DMS153 treated with DMSO at 0.1 percent for 48 hours (cell line): Measurements from ENCODE around the gene SNTB2.

Experiments used
- DNase-seq: peaks from one replicate; lab custom pipeline; 2025; ENCODE audit not compliant: unreplicated experiment; lab: John Stamatoyannopoulos, UW

The SNTB2 gene

GRCh38 chr16:69330286-69331109, 143.5 kb downstream of the SNTB2 start, which contains the start of gene PDF:
PDF (minus strand) TSS chr16:69330588; CDS start chr16:69330570, 18 bp downstream.
- DNase-seq: peak; percentile 81

GRCh38 chr16:69334696-69335095, 147.7 kb downstream of the SNTB2 start:
- DNase-seq: no peak

- DNase-seq: no peak
Observed at GRCh38 chr16:69338557-69339288, 151.8 kb downstream of the SNTB2 start.

- DNase-seq: peak; percentile 99
Observed at GRCh38 chr16:69339289-69340094, 152.5 kb downstream of the SNTB2 start, which contains the start of the genes COG8 and NIP7. COG8 (minus strand) TSS chr16:69339564; CDS start chr16:69339552, 12 bp downstream. NIP7 (plus strand) TSS chr16:69339772; CDS start chr16:69339830, 58 bp downstream.

GRCh38 chr16:69340095-69340644, 153.2 kb downstream of the SNTB2 start:
- no peak for DNase-seq

GRCh38 chr16:69344171-69344570, 157.2 kb downstream of the SNTB2 start:
- DNase-seq: no peak

- no peak for DNase-seq
Observed at GRCh38 chr16:69345923-69346322, 159.0 kb downstream of the SNTB2 start.

- DNase-seq: no peak
Observed at GRCh38 chr16:69346683-69347082, 159.7 kb downstream of the SNTB2 start.

- DNase-seq: no peak
Observed at GRCh38 chr16:69348222-69348621, 161.3 kb downstream of the SNTB2 start.

GRCh38 chr16:69349536-69349935, 162.6 kb downstream of the SNTB2 start:
- no peak for DNase-seq

- no peak for DNase-seq
Observed at GRCh38 chr16:69350536-69351133, 163.7 kb downstream of the SNTB2 start.

- no peak for DNase-seq
Observed at GRCh38 chr16:69351309-69352027, 164.5 kb downstream of the SNTB2 start, which contains the start of gene TMED6. TMED6 (minus strand) TSS chr16:69351786; CDS start chr16:69351753, 33 bp downstream.
